A673 (cell line): ENCODE data around the gene GLB1L2. TPM values are rescaled to one million over a fixed set of nuclear protein-coding genes. Genes with fewer than 3 reads are reported as not detected.

ENCODE experiments used
- BruUV-seq: library from RNA; stranded (reverse); fragments of 400-500 nt; replicated peaks from 2 replicates; lab custom pipeline; 2021; lab: Mats Ljungman, UMichigan
- CTCF ChIA-PET: fragments of 300-600 bp; sonication (Branson Sonifier 250); formaldehyde crosslinking; loops from one replicate; lab custom pipeline; 2022; ENCODE audit warnings: antibody characterized with exemption; lab: Charles Lee
- POLR2A ChIA-PET: fragments of 300-600 bp; sonication (Branson Sonifier 250); formaldehyde crosslinking; loops from one replicate; lab custom pipeline; 2022; ENCODE audit warnings: antibody characterized with exemption; ENCODE audit not compliant: low non-redundant PET; lab: Charles Lee
- DNase-seq: peaks from one replicate; pipeline ENCODE4 v3.0.0-alpha.2; 2015; ENCODE audit warnings: low spot score
- H3K27ac ChIP-seq: fragments of 200-600 bp; sonication (generic); 2 replicates; pipeline ENCODE4 v1.5.1; 2016; ENCODE audit warnings: mixed run types, low read depth, mild to moderate bottlenecking, mixed read lengths, antibody characterized with exemption, low read length; ENCODE audit not compliant: poor library complexity, severe bottlenecking
- H3K27me3 ChIP-seq: fragments of 200-600 bp; sonication (generic); replicated peaks from 2 replicates; pipeline ENCODE4 v1.6.1; 2017; ENCODE audit warnings: mixed run types, low read depth, mild to moderate bottlenecking, mixed read lengths, antibody characterized with exemption, low read length; ENCODE audit not compliant: insufficient read depth, poor library complexity
- H3K36me3 ChIP-seq: fragments of 200-600 bp; sonication (generic); 2 replicates; pipeline ENCODE4 v1.6.1; 2016; ENCODE audit warnings: mixed run types, mild to moderate bottlenecking, mixed read lengths, antibody characterized with exemption, low read length; ENCODE audit not compliant: insufficient read depth, poor library complexity, severe bottlenecking
- H3K4me1 ChIP-seq: fragments of 200-600 bp; sonication (generic); 2 replicates; pipeline ENCODE4 v1.6.1; 2017; ENCODE audit warnings: mixed run types, mild to moderate bottlenecking, mixed read lengths, antibody characterized with exemption, low read length; ENCODE audit not compliant: insufficient read depth, poor library complexity, severe bottlenecking
- H3K4me3 ChIP-seq: fragments of 200-600 bp; sonication (generic); 2 replicates; pipeline ENCODE4 v1.5.1; 2016; ENCODE audit warnings: low read depth, mixed run types, mild to moderate bottlenecking, mixed read lengths, low read length; ENCODE audit not compliant: poor library complexity, severe bottlenecking
- H3K9me3 ChIP-seq: fragments of 200-600 bp; sonication (generic); 2 replicates; pipeline ENCODE4 v1.6.1; 2016; ENCODE audit warnings: mixed run types, low read depth, mild to moderate bottlenecking, mixed read lengths, antibody characterized with exemption, low read length; ENCODE audit not compliant: poor library complexity, severe bottlenecking
- EZH2 ChIP-seq: fragments of 200-600 bp; sonication (generic); IDR thresholded peaks from 2 replicates; pipeline ENCODE4 v1.6.1; 2017; ENCODE audit warnings: borderline replicate concordance, low read depth, mild to moderate bottlenecking, mixed read lengths, antibody characterized with exemption, low read length; ENCODE audit not compliant: poor library complexity, severe bottlenecking
- intact Hi-C: fragments of 100-400 bp; cut with micrococcal nuclease; formaldehyde crosslinking; loops from one replicate; pipeline ENCODE4 v1.10.0; 2022; ENCODE audit not compliant: unreplicated experiment
- total RNA-seq: library from RNA; stranded (reverse); gene quantifications from 2 replicates; pipeline ENCODE4 v1.2.3, GENCODE V29; 2021
- TF ChIP-seq, protein P1 (sequence below): fragments of 300-800, 200-600 bp; sonication (generic); conservative IDR thresholded peaks from 2 replicates; pipeline ENCODE4 v1.5.1; 2017; ENCODE audit warnings: low read depth, mild to moderate bottlenecking, antibody characterized with exemption, low read length, moderate library complexity, mixed read lengths

The GLB1L2 gene
- total RNA-seq, 1 experiment from 2014 or later = 22.6 TPM

GRCh38 chr11:134401825-134402809, 70.3 kb downstream of the GLB1L2 start:
- no peak overlapping the region for H3K4me3 ChIP-seq
- intact Hi-C loops = no loop called here
- no peaks in the 10 kb centered on the region for H3K36me3 ChIP-seq
- TF ChIP-seq EZH2 = no peak
- TF ChIP-seq, protein P1, sequence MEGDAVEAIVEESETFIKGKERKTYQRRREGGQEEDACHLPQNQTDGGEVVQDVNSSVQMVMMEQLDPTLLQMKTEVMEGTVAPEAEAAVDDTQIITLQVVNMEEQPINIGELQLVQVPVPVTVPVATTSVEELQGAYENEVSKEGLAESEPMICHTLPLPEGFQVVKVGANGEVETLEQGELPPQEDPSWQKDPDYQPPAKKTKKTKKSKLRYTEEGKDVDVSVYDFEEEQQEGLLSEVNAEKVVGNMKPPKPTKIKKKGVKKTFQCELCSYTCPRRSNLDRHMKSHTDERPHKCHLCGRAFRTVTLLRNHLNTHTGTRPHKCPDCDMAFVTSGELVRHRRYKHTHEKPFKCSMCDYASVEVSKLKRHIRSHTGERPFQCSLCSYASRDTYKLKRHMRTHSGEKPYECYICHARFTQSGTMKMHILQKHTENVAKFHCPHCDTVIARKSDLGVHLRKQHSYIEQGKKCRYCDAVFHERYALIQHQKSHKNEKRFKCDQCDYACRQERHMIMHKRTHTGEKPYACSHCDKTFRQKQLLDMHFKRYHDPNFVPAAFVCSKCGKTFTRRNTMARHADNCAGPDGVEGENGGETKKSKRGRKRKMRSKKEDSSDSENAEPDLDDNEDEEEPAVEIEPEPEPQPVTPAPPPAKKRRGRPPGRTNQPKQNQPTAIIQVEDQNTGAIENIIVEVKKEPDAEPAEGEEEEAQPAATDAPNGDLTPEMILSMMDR = no peak
- H3K27ac ChIP-seq = no peak overlapping the region
- POLR2A ChIA-PET = no interaction called here
- BruUV-seq = no TSS peak
- no peak for DNase-seq
- peaks cover 13% of the 10 kb centered on the region for H3K4me1 ChIP-seq
- H3K27me3 ChIP-seq = no peaks in the 10 kb centered on the region
- CTCF ChIA-PET = no interaction called here
- H3K9me3 ChIP-seq = no peaks in the 10 kb centered on the region

- BruUV-seq = no TSS peak
- Histone ChIP-seq H3K4me1 (peaks cover 16% of the 10 kb centered on the region), H3K4me3 (no peak overlapping the region), H3K9me3 (no peaks in the 10 kb centered on the region), H3K36me3 (no peaks in the 10 kb centered on the region), H3K27ac (no peak overlapping the region), H3K27me3 (peaks cover 3% of the 10 kb centered on the region)
- POLR2A ChIA-PET = no interaction called here
- intact Hi-C loops = no loop called here
- no peak for TF ChIP-seq EZH2
- TF ChIP-seq, protein P1 = no peak
- no peak for DNase-seq
- CTCF ChIA-PET = no interaction called here
Measured at GRCh38 chr11:134402910-134403309, 71.1 kb downstream of the GLB1L2 start.

GRCh38 chr11:134404575-134405341, 73.0 kb downstream of the GLB1L2 start:
- Histone ChIP-seq H3K9me3 (no peaks in the 10 kb centered on the region), H3K36me3 (no peaks in the 10 kb centered on the region), H3K4me3 (no peak overlapping the region), H3K4me1 (peaks cover 16% of the 10 kb centered on the region), H3K27ac (no peak overlapping the region), H3K27me3 (peaks cover 8% of the 10 kb centered on the region)
- ChIA-PET CTCF (no interaction called here), POLR2A (no interaction called here)
- no peak for DNase-seq
- BruUV-seq = no TSS peak
- TF ChIP-seq EZH2 = no peak
- TF ChIP-seq, protein P1 = no peak
- intact Hi-C loops = no loop called here
